ENCODE measurements around the gene TDRD12.
"Not testable (repeated sequence)": the region's sequence is repeated elsewhere in the genome, so short reads cannot be mapped to it uniquely, and the experiment has no call there.

Gene TDRD12

DNA sequence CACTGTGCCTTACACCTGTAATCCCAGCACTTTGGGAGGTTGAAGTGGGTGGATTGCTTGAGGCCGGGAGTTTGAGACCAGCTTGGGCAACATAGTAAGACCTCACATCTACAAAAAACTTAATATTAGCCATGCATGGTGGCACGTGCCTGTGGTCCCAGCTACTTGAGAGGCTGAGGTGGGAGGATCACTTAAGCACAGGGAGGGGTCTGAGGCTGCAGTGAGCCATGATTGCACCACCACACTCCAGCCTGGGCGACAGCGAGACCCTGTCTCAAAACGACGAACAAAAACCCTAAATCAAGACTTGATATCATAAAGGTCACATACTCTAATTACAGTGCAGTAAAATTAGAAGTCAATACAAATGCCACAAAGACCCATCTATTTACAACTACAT, 132.6 kb downstream of the TDRD12 start:
- Histone ChIP-seq H2AFZ (ENCODE audit: low read depth, low read length) (no peak overlapping the region), H3K4ac (ENCODE audit: low read depth in 1 of 2, low read length in 2 of 2) (no peak overlapping the region)

DNA sequence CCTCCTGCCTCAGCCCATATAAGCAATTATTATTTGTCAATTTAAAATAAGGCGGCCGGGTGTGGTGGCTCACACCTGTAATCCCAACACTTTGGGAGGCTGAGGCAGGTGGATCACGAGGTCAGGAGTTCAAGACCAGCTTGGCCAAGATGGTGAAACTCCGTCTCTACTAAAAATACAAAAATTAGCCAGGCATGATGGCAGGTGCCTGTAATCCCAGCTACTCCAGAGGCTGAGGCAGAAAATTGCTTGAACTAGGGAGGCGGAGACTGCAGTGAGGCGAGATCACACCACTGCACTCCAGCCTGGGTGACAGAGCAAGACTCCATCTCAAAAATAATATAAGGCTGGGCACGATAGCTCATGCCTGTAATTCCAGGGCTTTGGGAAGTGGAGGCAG, 137.3 kb downstream of the TDRD12 start:
- H3K4ac ChIP-seq (ENCODE audit: low read depth in 1 of 2, low read length in 2 of 2); H3K27me3 ChIP-seq (ENCODE audit: control insufficient read depth in 1 of 2, insufficient read depth in 1 of 2, low read length in 2 of 2); H3K4me2 ChIP-seq (ENCODE audit: low read length, poor library complexity, severe bottlenecking); H2AFZ ChIP-seq (ENCODE audit: low read depth, low read length); H3K9me3 ChIP-seq (ENCODE audit: control insufficient read depth, low read length); H2BK12ac ChIP-seq (ENCODE audit: low read length in 2 of 2); H3K36me3 ChIP-seq (ENCODE audit: control insufficient read depth in 1 of 2, insufficient read depth in 2 of 2, low read depth in 1 of 2, low read length in 2 of 2); H3K27ac ChIP-seq (ENCODE audit: low read length, poor library complexity, severe bottlenecking); DNase-seq; H4K8ac ChIP-seq (ENCODE audit: low read length); H3K4me3 ChIP-seq (ENCODE audit: insufficient read depth in 1 of 2, low read depth in 1 of 2, low read length in 2 of 2); H3K18ac ChIP-seq (ENCODE audit: low read depth in 1 of 2, low read length in 2 of 2); H3K9ac ChIP-seq (ENCODE audit: low read length); H3K79me1 ChIP-seq (replicated peaks; ENCODE audit: low read length, poor library complexity, severe bottlenecking); H3K23ac ChIP-seq (ENCODE audit: low read length in 2 of 2); H2BK15ac ChIP-seq (ENCODE audit: low read depth, poor library complexity, severe bottlenecking); H4K91ac ChIP-seq (ENCODE audit: low read length); H2BK5ac ChIP-seq (ENCODE audit: low read depth, low read length, poor library complexity, severe bottlenecking); H2AK5ac ChIP-seq (ENCODE audit: low read length, severe bottlenecking); H2BK120ac ChIP-seq (ENCODE audit: low read depth, low read length); H3K14ac ChIP-seq (ENCODE audit: low read length in 2 of 2); H3K4me1 ChIP-seq (ENCODE audit: control insufficient read depth, insufficient read depth, low read depth, low read length): not testable (repeated sequence)
- 94% methylated on average over 7 of the region's 7 CpGs for WGBS

More for the DNA sequence above, 132.6 kb downstream of the TDRD12 start:
- H2BK15ac ChIP-seq (ENCODE audit: low read depth, poor library complexity, severe bottlenecking), result no peak overlapping the region
- WGBS, result 45% methylated on average over 1 of the region's 6 CpGs
- no peak overlapping the region for H3K4me3 ChIP-seq (ENCODE audit: insufficient read depth in 1 of 2, low read depth in 1 of 2, low read length in 2 of 2)
- no peak for DNase-seq
- H3K79me1 ChIP-seq (replicated peaks; ENCODE audit: low read length, poor library complexity, severe bottlenecking), result no peaks in the 10 kb centered on the region
- no peak overlapping the region for H3K14ac ChIP-seq (ENCODE audit: low read length in 2 of 2)
- H2BK5ac ChIP-seq (ENCODE audit: low read depth, low read length, poor library complexity, severe bottlenecking), result no peak overlapping the region
- no peak overlapping the region for H3K27ac ChIP-seq (ENCODE audit: low read length, poor library complexity, severe bottlenecking)
- H3K23ac ChIP-seq (ENCODE audit: low read length in 2 of 2), result no peak overlapping the region
- no peak overlapping the region for H3K4me2 ChIP-seq (ENCODE audit: low read length, poor library complexity, severe bottlenecking)
- H4K8ac ChIP-seq (ENCODE audit: low read length), result no peak overlapping the region
- H2BK12ac ChIP-seq (ENCODE audit: low read length in 2 of 2), result no peak overlapping the region
- H2AK5ac ChIP-seq (ENCODE audit: low read length, severe bottlenecking), result no peak overlapping the region
- H2BK120ac ChIP-seq (ENCODE audit: low read depth, low read length), result no peak overlapping the region
- no peaks in the 10 kb centered on the region for H3K9me3 ChIP-seq (ENCODE audit: control insufficient read depth, low read length)
- no peaks in the 10 kb centered on the region for H3K36me3 ChIP-seq (ENCODE audit: control insufficient read depth in 1 of 2, insufficient read depth in 2 of 2, low read depth in 1 of 2, low read length in 2 of 2)
- no peak overlapping the region for H3K18ac ChIP-seq (ENCODE audit: low read depth in 1 of 2, low read length in 2 of 2)
- H3K27me3 ChIP-seq (ENCODE audit: control insufficient read depth in 1 of 2, insufficient read depth in 1 of 2, low read length in 2 of 2), result no peaks in the 10 kb centered on the region
- H4K91ac ChIP-seq (ENCODE audit: low read length), result no peak overlapping the region
- no peaks in the 10 kb centered on the region for H3K4me1 ChIP-seq (ENCODE audit: control insufficient read depth, insufficient read depth, low read depth, low read length)
- no peak overlapping the region for H3K9ac ChIP-seq (ENCODE audit: low read length)

DNA sequence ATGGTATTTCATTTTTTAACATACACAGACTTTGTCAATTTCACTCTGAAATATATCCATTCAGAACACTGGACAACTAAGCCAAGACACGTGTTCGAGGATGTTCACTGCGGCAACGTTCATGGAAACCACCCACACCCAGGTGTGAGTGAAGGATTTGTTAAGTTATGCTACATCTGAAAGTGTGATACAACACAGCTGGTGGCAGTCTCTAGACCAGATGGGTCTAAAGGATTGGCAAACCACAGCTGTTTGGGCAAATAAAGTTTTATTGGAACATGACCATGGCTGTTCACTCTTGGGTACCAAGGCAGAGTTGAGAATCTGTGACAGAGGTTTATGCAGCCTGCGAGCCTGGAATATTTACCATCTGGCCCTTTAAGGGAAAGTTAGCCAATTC, 138.0 kb downstream of the TDRD12 start:
- Histone ChIP-seq H2BK15ac (ENCODE audit: low read depth, poor library complexity, severe bottlenecking) (no peak overlapping the region), H3K14ac (ENCODE audit: low read length in 2 of 2) (no peak overlapping the region), H3K4me1 (ENCODE audit: control insufficient read depth, insufficient read depth, low read depth, low read length) (peaks cover 3% of the 10 kb centered on the region), H3K27me3 (ENCODE audit: control insufficient read depth in 1 of 2, insufficient read depth in 1 of 2, low read length in 2 of 2) (no peaks in the 10 kb centered on the region), H3K9ac (ENCODE audit: low read length) (no peak overlapping the region), H3K27ac (ENCODE audit: low read length, poor library complexity, severe bottlenecking) (no peak overlapping the region), H4K91ac (ENCODE audit: low read length) (no peak overlapping the region), H2BK5ac (ENCODE audit: low read depth, low read length, poor library complexity, severe bottlenecking) (no peak overlapping the region), H3K9me3 (ENCODE audit: control insufficient read depth, low read length) (no peaks in the 10 kb centered on the region), H2AK5ac (ENCODE audit: low read length, severe bottlenecking) (no peak overlapping the region), H3K18ac (ENCODE audit: low read depth in 1 of 2, low read length in 2 of 2) (no peak overlapping the region), H2AFZ (ENCODE audit: low read depth, low read length) (no peak overlapping the region), H2BK12ac (ENCODE audit: low read length in 2 of 2) (no peak overlapping the region), H3K4me2 (ENCODE audit: low read length, poor library complexity, severe bottlenecking) (no peak overlapping the region), H4K8ac (ENCODE audit: low read length) (no peak overlapping the region), H3K36me3 (ENCODE audit: control insufficient read depth in 1 of 2, insufficient read depth in 2 of 2, low read depth in 1 of 2, low read length in 2 of 2) (no peaks in the 10 kb centered on the region), H3K4me3 (ENCODE audit: insufficient read depth in 1 of 2, low read depth in 1 of 2, low read length in 2 of 2) (no peak overlapping the region), H3K79me1 (replicated peaks; ENCODE audit: low read length, poor library complexity, severe bottlenecking) (no peaks in the 10 kb centered on the region), H3K23ac (ENCODE audit: low read length in 2 of 2) (no peak overlapping the region), H2BK120ac (ENCODE audit: low read depth, low read length) (no peak overlapping the region), H3K4ac (ENCODE audit: low read depth in 1 of 2, low read length in 2 of 2) (no peak overlapping the region)
- DNase-seq, result no peak
- WGBS, result 91% methylated on average over 5 of the region's 5 CpGs

DNA sequence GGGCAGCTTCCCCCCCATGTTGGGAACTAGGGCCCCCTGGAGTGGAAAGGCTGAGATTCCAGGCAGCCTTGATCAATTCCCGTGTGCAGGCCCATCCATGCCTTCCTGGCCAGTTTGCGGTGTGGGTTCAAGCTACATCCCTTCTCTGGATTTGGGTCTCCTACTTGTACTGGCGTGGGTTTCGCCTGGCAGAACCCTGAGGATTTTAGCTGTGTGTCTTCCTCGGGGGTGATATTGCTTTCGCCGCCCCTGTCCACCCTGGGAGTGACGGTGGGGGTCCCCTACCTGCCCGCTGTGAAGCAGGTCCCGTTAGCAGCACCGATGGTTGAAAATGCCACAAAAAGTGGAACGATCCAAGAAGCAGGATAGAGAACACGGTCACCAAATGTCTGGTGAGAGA, 138.6 kb downstream of the TDRD12 start:
- no peak overlapping the region for H2BK15ac ChIP-seq (ENCODE audit: low read depth, poor library complexity, severe bottlenecking)
- H2BK120ac ChIP-seq (ENCODE audit: low read depth, low read length), result no peak overlapping the region
- H2AFZ ChIP-seq (ENCODE audit: low read depth, low read length), result no peak overlapping the region
- no peak overlapping the region for H4K91ac ChIP-seq (ENCODE audit: low read length)
- no peak overlapping the region for H2AK5ac ChIP-seq (ENCODE audit: low read length, severe bottlenecking)
- no peaks in the 10 kb centered on the region for H3K36me3 ChIP-seq (ENCODE audit: control insufficient read depth in 1 of 2, insufficient read depth in 2 of 2, low read depth in 1 of 2, low read length in 2 of 2)
- no peak overlapping the region for H3K4me2 ChIP-seq (ENCODE audit: low read length, poor library complexity, severe bottlenecking)
- H3K27ac ChIP-seq (ENCODE audit: low read length, poor library complexity, severe bottlenecking), result no peak overlapping the region
- H3K4ac ChIP-seq (ENCODE audit: low read depth in 1 of 2, low read length in 2 of 2), result no peak overlapping the region
- no peak overlapping the region for H3K14ac ChIP-seq (ENCODE audit: low read length in 2 of 2)
- H2BK12ac ChIP-seq (ENCODE audit: low read length in 2 of 2), result no peak overlapping the region
- no peak overlapping the region for H3K9ac ChIP-seq (ENCODE audit: low read length)
- no peaks in the 10 kb centered on the region for H3K79me1 ChIP-seq (replicated peaks; ENCODE audit: low read length, poor library complexity, severe bottlenecking)
- H3K9me3 ChIP-seq (ENCODE audit: control insufficient read depth, low read length), result no peaks in the 10 kb centered on the region
- WGBS, result 90% methylated on average over 13 of the region's 13 CpGs
- no peak overlapping the region for H3K18ac ChIP-seq (ENCODE audit: low read depth in 1 of 2, low read length in 2 of 2)
- DNase-seq, result no peak
- H2BK5ac ChIP-seq (ENCODE audit: low read depth, low read length, poor library complexity, severe bottlenecking), result no peak overlapping the region
- no peak overlapping the region for H4K8ac ChIP-seq (ENCODE audit: low read length)
- no peak overlapping the region for H3K23ac ChIP-seq (ENCODE audit: low read length in 2 of 2)
- H3K4me3 ChIP-seq (ENCODE audit: insufficient read depth in 1 of 2, low read depth in 1 of 2, low read length in 2 of 2), result no peak overlapping the region
- peaks cover 3% of the 10 kb centered on the region for H3K4me1 ChIP-seq (ENCODE audit: control insufficient read depth, insufficient read depth, low read depth, low read length)
- H3K27me3 ChIP-seq (ENCODE audit: control insufficient read depth in 1 of 2, insufficient read depth in 1 of 2, low read length in 2 of 2), result no peaks in the 10 kb centered on the region

Measured in mesenchymal stem cell (in vitro differentiated cells and primary cell).